HTR-8/SVneo (cell line): ENCODE data around the gene SLC15A2.
A peak's percentile ranks its signal among the peaks of the same experiment; 100 is the strongest.
"Not testable (repeated sequence)": the region's sequence is repeated elsewhere in the genome, so short reads cannot be mapped to it uniquely, and the experiment has no call there.

ENCODE experiments used
- DNase-seq: peaks from one replicate; pipeline ENCODE4 v3.0.0; 2011; ENCODE audit warnings: low spot score, mixed read lengths; ENCODE audit not compliant: insufficient read length
- FAIRE-seq: peaks from 2 replicates; lab custom pipeline; 2011; peaks lifted over from hg19 to GRCh38; lab: Jason Lieb, UNC

Gene SLC15A2, protein sequence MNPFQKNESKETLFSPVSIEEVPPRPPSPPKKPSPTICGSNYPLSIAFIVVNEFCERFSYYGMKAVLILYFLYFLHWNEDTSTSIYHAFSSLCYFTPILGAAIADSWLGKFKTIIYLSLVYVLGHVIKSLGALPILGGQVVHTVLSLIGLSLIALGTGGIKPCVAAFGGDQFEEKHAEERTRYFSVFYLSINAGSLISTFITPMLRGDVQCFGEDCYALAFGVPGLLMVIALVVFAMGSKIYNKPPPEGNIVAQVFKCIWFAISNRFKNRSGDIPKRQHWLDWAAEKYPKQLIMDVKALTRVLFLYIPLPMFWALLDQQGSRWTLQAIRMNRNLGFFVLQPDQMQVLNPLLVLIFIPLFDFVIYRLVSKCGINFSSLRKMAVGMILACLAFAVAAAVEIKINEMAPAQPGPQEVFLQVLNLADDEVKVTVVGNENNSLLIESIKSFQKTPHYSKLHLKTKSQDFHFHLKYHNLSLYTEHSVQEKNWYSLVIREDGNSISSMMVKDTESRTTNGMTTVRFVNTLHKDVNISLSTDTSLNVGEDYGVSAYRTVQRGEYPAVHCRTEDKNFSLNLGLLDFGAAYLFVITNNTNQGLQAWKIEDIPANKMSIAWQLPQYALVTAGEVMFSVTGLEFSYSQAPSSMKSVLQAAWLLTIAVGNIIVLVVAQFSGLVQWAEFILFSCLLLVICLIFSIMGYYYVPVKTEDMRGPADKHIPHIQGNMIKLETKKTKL

GRCh38 chr3:121894301-121894990, at the start of gene SLC15A2:
TSS of gene SLC15A2 (plus strand) at chr3:121894401. CDS start at chr3:121894477, 76 bp downstream.
- FAIRE-seq (no peak), DNase-seq (no peak)

- no peak for DNase-seq
- no peak for FAIRE-seq
Measured at GRCh38 chr3:121844892-121845291, 49.3 kb upstream of the SLC15A2 start.

- FAIRE-seq (no peak), DNase-seq (no peak)
Measured at GRCh38 chr3:121852256-121852655, 41.9 kb upstream of the SLC15A2 start.

DNA sequence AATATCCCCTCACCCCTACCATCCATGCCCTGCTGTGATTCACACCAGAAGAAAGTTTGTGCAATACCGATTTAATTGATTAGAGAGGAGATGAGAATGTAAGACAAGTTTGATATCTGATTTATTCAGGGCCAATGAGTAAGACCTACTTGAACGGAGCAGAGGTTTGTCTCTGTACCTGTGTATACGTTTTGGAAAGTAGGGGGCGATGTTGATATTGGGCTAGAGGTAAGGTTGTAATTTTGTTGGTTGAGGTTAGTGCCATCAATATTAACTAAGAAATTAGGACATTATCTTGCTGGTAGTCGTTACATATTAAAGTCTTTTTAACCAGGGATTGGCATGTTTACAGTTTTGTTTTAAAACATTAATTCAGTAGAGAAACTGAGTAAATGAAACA, 38.6 kb upstream of the SLC15A2 start:
- DNase-seq (no peak), FAIRE-seq (no peak)

GRCh38 chr3:121857778-121858177, 36.4 kb upstream of the SLC15A2 start:
- not testable (repeated sequence) for DNase-seq, FAIRE-seq

GRCh38 chr3:121863247-121863646, 31.0 kb upstream of the SLC15A2 start:
- DNase-seq = not testable (repeated sequence)
- FAIRE-seq = peak; percentile 33

DNA sequence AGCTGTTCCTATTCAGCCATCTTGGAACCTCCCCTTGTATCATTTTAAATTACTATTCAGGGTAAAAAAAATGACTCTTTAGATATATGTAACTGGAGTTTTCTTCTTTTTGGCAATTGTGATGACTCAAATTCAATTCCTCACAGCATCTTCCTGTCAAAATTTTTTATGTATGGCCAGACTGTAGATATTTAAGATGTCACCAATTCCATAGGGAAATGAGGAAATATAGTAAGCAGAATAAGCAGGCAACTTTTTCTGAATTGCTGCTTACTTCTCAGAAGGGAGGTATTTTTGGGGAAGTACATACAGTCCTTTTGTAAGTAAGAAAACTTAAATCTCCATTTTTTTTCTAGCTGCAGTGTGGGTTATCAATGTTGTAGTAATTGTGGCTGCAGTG, 30.4 kb upstream of the SLC15A2 start:
- DNase-seq (no peak), FAIRE-seq (no peak)

DNA sequence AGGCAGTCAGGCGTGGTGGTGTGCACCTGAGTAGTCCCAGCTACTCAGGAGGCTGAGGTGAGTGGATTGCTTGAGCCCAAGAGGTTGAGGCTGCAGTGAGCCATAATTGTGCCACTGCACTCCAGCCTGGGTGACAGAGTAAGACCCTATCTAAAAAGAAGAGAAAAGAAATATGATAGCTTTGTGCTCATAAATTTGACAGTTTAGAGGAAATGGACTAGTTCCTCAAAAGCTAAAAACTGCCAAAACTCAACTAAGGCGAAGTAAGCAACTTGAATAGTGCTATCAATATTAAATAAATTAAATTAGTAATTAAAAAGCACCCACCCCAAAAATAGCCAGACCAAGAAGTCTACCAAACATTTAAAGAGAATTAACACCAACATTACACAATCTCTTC, 24.5 kb upstream of the SLC15A2 start:
- DNase-seq (no peak), FAIRE-seq (no peak)

- DNase-seq (no peak), FAIRE-seq (no peak)
Measured at GRCh38 chr3:121870717-121871116, 23.5 kb upstream of the SLC15A2 start.

DNA sequence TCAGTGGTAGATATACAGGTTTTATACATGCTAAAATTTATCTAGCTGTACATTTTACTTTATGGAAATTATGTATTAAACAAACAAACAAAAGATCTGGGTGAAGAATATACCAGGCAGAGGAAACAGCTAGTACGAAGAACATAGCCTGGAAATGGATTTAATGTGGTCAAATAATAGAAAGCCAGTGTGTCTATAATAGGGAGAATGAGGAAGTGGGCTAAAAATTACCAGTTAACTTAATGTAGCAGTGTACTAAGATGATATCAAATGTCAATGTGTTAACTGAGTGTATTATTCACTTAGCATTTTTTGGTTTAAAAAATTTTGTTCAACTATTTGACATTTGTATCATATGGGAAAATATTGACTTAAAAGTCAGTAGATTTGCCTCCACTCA, 22.8 kb upstream of the SLC15A2 start:
- no peak for DNase-seq

GRCh38 chr3:121878411-121878810, 15.8 kb upstream of the SLC15A2 start:
- FAIRE-seq (no peak), DNase-seq (no peak)

More for the DNA sequence above, 22.8 kb upstream of the SLC15A2 start:
- FAIRE-seq = no peak

DNA sequence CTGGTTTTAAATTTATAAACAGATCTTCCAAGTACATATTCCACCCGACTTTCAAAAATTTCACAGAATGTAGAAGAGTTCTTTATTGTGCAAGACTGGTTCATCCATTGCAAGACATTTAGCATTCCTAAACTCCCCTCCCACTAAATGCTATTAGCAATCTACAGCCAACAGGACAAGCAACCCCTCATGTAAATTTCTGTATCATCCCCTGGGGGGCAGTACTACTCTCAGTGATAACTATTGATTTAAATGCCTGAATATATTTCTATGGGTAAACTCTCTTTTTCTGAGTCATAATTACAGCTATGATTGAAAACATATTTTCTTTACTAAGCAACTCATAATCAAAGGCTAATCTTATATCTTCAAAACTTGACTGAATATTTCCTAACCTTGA, 10.7 kb upstream of the SLC15A2 start:
- DNase-seq (peak; percentile 37), FAIRE-seq (no peak)

GRCh38 chr3:121885386-121885785, 8.8 kb upstream of the SLC15A2 start:
- no peak for FAIRE-seq
- DNase-seq = no peak

DNA sequence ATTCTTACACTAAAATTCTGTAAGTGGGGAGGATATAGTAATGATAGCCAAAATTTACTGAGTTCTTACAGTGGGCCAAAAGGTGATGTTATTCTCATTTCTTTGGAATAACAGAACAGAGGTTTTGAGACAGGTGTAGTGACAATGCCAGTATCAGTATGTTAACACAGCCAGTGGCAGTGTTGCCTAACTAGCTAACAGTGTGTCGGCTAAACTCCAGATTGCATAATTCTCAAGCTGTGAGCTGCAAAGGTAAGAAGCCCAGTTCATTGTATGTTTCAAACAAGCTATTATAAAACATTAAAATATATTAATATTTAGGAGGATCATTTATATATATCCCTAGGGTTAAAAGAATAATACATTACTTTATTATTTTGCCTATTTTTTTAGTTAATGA, 920 bp downstream of the SLC15A2 start:
- FAIRE-seq (no peak), DNase-seq (no peak)

DNA sequence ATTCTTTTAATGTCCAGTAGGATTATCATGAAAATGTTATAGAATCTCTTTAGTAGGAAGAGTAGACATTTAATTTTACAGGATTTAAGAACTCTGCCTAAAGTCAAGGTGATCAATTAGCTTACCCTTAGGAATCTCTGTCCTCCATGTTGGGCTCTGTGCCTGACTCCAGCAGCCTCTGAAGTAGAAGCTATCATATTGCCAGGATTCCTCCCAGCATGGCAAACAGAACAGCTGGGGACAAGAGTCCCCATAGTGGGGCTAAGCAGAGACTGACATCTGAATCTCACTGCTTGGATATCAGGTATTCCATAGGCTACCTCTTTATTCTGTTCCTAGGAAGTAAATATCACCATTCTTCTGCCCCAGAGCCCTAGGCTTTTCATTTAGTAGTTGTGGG, 1.5 kb downstream of the SLC15A2 start:
- DNase-seq = no peak
- no peak for FAIRE-seq

- DNase-seq = no peak
- FAIRE-seq = no peak
Measured at GRCh38 chr3:121896823-121897222, 2.6 kb downstream of the SLC15A2 start.

DNA sequence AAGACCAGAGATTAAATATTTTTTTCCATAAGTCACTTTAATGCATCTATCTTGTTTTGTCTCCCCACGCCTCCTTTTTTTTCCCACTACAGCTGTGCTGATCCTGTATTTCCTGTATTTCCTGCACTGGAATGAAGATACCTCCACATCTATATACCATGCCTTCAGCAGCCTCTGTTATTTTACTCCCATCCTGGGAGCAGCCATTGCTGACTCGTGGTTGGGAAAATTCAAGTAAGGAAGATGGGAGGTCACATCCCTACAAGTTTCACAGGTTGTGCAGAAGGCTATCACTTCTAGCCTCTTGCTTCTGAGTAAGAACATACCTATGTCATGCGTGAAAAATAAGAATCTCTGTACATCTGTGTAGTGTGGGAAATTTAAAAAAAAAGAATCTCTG, 3.1 kb downstream of the SLC15A2 start:
- no peak for DNase-seq
- no peak for FAIRE-seq

DNA sequence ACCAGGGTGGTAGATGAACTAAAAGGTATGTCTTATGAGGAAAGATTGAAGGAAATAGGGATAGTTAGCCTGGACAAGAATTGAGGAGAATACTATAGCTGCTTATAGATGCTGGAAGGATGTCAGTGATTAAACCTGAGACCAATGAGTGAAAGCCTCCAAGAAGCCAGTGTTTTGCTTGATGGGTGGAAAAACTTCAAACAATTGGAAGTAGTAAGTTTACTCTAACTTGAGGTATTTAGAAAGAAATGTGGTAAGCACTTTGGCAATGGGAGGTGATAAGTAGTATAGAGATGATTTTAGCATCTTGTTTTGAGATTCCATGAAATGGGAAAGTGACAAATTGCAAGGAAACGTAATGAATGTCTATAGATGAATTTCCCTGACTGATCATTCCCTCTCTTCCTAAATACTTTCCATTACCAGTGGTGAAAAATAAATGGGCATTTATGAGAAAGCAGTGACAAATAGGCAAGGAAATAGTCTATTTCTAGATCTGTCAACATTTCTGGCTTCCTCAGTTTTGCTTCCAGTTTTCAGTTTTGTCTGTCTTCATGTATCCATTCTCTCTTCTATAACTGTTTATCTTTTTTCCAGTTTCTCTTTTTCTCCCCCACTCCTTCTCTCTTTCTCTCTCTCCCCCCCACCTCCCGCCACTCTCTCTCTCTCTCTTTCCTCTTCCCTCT, 19.2 kb downstream of the SLC15A2 start:
- DNase-seq (no peak), FAIRE-seq (no peak)

DNA sequence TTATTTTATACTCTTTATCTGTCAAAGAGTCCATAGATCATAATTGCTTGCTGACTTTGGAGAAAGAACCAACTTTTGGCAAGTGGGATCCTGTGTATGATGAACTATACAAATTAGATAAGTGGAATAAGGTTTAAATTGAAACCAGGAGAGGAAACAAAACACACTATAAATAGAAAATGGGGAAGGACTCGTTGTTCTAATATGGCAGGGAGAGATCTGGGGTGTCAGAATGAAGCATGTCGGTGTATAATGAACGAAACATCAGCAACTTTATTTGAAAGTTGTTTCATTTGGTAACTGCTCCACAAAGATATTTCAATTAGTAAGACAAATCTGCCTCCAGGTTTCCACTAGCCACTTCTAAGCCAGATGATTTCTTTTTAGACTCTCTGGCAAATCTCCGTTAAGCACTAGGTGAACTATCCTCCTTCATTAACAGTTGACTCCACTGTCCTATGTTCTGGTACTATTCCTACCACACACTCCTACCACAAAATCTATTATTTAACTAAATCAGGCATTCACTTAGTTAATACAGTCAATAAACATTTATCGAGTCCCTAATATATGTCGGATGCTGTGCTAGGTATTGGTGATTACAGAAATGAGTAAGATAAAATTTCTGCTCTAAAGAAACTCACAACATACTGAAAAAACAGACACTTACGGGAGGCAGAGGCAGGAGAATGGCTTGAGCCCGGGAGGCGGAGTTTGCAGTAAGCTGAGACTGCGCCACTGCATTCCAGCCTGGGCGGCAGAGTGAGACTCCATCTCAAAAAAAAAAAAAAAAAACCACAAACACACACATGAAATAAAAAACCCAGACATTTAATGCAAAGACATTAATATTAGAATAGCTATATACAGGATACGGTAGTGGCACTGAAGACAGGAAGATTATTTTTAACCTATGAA, 20.1 kb downstream of the SLC15A2 start:
- FAIRE-seq (no peak), DNase-seq (no peak)
